ENCODE measurements around the gene ETF1. TPM values are rescaled to one million over a fixed set of nuclear protein-coding genes. Genes with fewer than 3 reads are reported as not detected.
"Not testable (repeated sequence)": the region's sequence is repeated elsewhere in the genome, so short reads cannot be mapped to it uniquely, and the experiment has no call there.

The ETF1 gene
- total and polyA plus RNA-seq, 7 experiments from 2014 or later = 19.0 to 137 (median 43.1) TPM

DNA sequence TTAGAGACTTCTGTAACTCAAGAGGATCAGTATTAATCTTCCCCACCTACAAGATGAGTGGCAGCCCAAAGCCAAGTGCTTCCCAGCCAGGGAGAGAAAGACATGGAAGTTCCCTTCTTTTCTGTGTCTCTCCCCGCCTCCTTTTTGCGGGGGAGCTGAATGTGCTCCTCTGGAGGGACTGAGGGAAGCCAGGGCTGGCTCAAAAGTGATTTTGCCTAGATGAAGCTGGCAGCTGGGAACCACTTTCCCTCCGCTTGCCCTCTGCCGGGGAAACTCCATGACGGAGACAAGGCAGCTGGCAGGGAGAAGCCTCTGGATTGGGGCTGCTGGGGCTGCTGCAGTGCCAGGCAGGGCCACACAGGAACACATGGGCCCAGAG lies 53.4 kb downstream of the ETF1 start:
- intact Hi-C loops (cut with micrococcal nuclease) = no loop called here
- CTCF ChIA-PET = interaction anchor here (1.7 kb wide), 1 partner anchor 10 kb away, joined by 3 read pairs; no protein-coding TSS in a partner anchor
- no peak overlapping the region for H3K27ac ChIP-seq (ENCODE audit: low read depth, low read length)
- H3K9me3 ChIP-seq (ENCODE audit: control insufficient read depth in 2 of 3, low read length in 3 of 3) = no peaks in the 10 kb centered on the region
- peaks cover 13 to 14% of the 10 kb centered on the region in 2 donors for H3K4me1 ChIP-seq (ENCODE audit: control insufficient read depth in 2 of 2, insufficient read depth in 2 of 2, low read length in 2 of 2)
- Mint-ChIP-seq H3K27ac (no peak overlapping the region), H3K27me3 (peaks cover 0 to 42% (median 5%) of the 10 kb centered on the region in 5 donors), H3K9me3 (no peaks in the 10 kb centered on the region), H3K4me1 (peaks cover 8 to 21% (median 13%) of the 10 kb centered on the region in 7 donors), H3K36me3 (no peaks in the 10 kb centered on the region), H3K4me3 (no peak overlapping the region)
- no peak overlapping the region for H3K4me3 ChIP-seq (ENCODE audit: low read length)
- ATAC-seq (no peak), DNase-seq (no peak)
- H3K36me3 ChIP-seq (ENCODE audit: control insufficient read depth in 2 of 3, insufficient read depth in 3 of 3, low read length in 3 of 3) = no peaks in the 10 kb centered on the region
- POLR2A ChIA-PET = interaction anchor here (2.4 kb wide), 1 partner anchor 24 kb away, joined by 15 read pairs; the partner anchor contains the start of gene EGR1
- H3K27me3 ChIP-seq (ENCODE audit: control insufficient read depth in 2 of 2, insufficient read depth in 2 of 2, low read length in 2 of 2) = peaks cover 0 to 6% of the 10 kb centered on the region in 2 donors

DNA sequence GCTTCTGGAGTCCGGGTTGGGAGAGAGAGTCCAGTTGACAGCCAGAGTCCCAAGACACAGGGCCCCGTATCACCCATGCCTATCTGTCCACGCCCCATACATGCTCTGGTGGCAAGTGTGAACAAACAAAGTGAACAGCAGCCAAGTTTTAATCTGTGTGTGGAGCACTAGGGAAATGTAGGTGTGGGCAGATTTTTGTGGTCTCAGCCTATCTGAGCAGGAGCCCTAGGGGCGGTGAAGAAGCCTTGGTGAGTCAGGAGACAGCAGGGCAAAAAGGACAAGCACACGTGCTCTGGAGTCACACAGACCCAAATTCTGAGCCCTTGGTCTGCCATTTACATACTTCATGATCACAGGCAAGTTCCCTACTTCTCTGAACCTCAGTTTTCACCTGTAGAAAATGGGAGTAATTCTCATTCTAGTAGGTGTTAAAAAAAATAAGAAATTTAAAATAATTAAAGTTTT lies 54.5 kb downstream of the ETF1 start:
- DNase-seq (no peak), ATAC-seq (no peak)
- no peak overlapping the region for H3K4me3 Mint-ChIP-seq
- no peak overlapping the region for H3K27ac Mint-ChIP-seq
- ChIA-PET POLR2A (no interaction called here), CTCF (interaction anchor here (1.7 kb wide), 1 partner anchor 12 kb away, joined by 3 read pairs; no protein-coding TSS in a partner anchor)
- peaks cover 0 to 44% (median 5%) of the 10 kb centered on the region in 5 donors for H3K27me3 Mint-ChIP-seq
- no peaks in the 10 kb centered on the region for H3K36me3 Mint-ChIP-seq
- intact Hi-C loops (cut with micrococcal nuclease) = no loop called here
- Histone ChIP-seq H3K27ac (ENCODE audit: low read depth, low read length) (no peak overlapping the region), H3K27me3 (ENCODE audit: control insufficient read depth in 2 of 2, insufficient read depth in 2 of 2, low read length in 2 of 2) (peaks cover 0 to 6% of the 10 kb centered on the region in 2 donors), H3K4me1 (ENCODE audit: control insufficient read depth in 2 of 2, insufficient read depth in 2 of 2, low read length in 2 of 2) (peaks cover 13 to 14% of the 10 kb centered on the region in 2 donors), H3K9me3 (ENCODE audit: control insufficient read depth in 2 of 3, low read length in 3 of 3) (no peaks in the 10 kb centered on the region), H3K4me3 (ENCODE audit: low read length) (no peak overlapping the region), H3K36me3 (ENCODE audit: control insufficient read depth in 2 of 3, insufficient read depth in 3 of 3, low read length in 3 of 3) (no peaks in the 10 kb centered on the region)
- peaks cover 8 to 20% (median 12%) of the 10 kb centered on the region in 7 donors for H3K4me1 Mint-ChIP-seq
- no peaks in the 10 kb centered on the region for H3K9me3 Mint-ChIP-seq

DNA sequence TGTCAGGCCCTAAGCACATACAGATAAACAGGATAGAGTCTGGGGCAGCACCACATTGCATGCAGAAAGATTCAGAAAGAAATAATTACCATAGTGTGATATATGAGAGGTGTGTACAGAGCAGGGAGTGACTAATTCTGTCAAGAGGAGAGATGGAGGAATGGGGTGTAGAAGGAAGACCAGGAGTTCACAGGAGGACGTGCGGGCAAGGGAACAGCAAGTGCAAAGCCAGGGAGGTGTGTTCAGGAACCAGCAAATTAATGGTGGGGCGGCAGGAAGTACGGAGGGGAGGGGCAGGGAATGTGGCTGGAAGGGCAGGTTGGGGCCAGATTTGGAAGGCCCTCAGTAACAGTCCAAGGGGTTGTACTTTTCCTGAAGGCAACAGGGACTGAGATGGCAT lies 60.4 kb downstream of the ETF1 start:
- ATAC-seq (no peak), DNase-seq (no peak)
- H3K4me1 Mint-ChIP-seq = peaks cover 0 to 2% (median 0%) of the 10 kb centered on the region in 7 donors
- ChIA-PET CTCF (no interaction called here), POLR2A (no interaction called here)
- H3K27me3 ChIP-seq (ENCODE audit: control insufficient read depth in 2 of 2, insufficient read depth in 2 of 2, low read length in 2 of 2) = no peaks in the 10 kb centered on the region
- no peaks in the 10 kb centered on the region for H3K9me3 ChIP-seq (ENCODE audit: control insufficient read depth in 2 of 3, low read length in 3 of 3)
- no peaks in the 10 kb centered on the region for H3K4me1 ChIP-seq (ENCODE audit: control insufficient read depth in 2 of 2, insufficient read depth in 2 of 2, low read length in 2 of 2)
- no peak overlapping the region for H3K4me3 Mint-ChIP-seq
- intact Hi-C loops (cut with micrococcal nuclease) = no loop called here
- no peak overlapping the region for H3K27ac ChIP-seq (ENCODE audit: low read depth, low read length)
- H3K27ac Mint-ChIP-seq = no peak overlapping the region
- H3K36me3 Mint-ChIP-seq = no peaks in the 10 kb centered on the region
- H3K27me3 Mint-ChIP-seq = peaks cover 0 to 13% (median 0%) of the 10 kb centered on the region in 5 donors
- H3K9me3 Mint-ChIP-seq = no peaks in the 10 kb centered on the region
- no peaks in the 10 kb centered on the region for H3K36me3 ChIP-seq (ENCODE audit: control insufficient read depth in 2 of 3, insufficient read depth in 3 of 3, low read length in 3 of 3)
- no peak overlapping the region for H3K4me3 ChIP-seq (ENCODE audit: low read length)

DNA sequence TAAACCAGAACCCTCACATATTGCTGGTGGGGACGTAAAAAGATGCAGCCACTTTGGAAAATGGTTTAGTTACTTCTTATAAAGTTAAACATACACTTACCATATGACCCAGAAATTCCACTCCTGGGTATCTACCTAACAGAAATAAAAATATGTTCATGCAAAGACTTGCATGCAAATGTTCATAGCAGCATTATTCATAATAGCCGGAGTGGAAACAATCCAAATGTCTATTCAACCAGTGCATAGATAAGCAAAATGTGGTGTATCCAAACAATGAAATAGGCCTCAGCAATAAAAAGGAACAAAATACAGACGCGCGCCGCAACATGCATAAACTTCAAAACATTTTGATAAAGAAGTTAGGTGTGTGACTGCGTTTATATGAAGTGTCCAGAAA lies 66.1 kb downstream of the ETF1 start:
- POLR2A ChIA-PET = no interaction called here
- ATAC-seq (no peak), DNase-seq (no peak)
- no peak overlapping the region for H3K27ac ChIP-seq (ENCODE audit: low read depth, low read length)
- no peaks in the 10 kb centered on the region for H3K36me3 ChIP-seq (ENCODE audit: control insufficient read depth in 2 of 3, insufficient read depth in 3 of 3, low read length in 3 of 3)
- H3K9me3 ChIP-seq (ENCODE audit: control insufficient read depth in 2 of 3, low read length in 3 of 3) = no peaks in the 10 kb centered on the region
- Mint-ChIP-seq H3K4me1 (no peaks in the 10 kb centered on the region), H3K36me3 (no peaks in the 10 kb centered on the region), H3K27ac (no peak overlapping the region), H3K27me3 (peaks cover 0 to 16% (median 6%) of the 10 kb centered on the region in 5 donors), H3K9me3 (peaks cover 0 to 1% (median 0%) of the 10 kb centered on the region in 11 donors), H3K4me3 (no peak overlapping the region)
- H3K4me3 ChIP-seq (ENCODE audit: low read length) = no peak overlapping the region
- CTCF ChIA-PET = no interaction called here
- intact Hi-C loops (cut with micrococcal nuclease) = no loop called here
- H3K27me3 ChIP-seq (ENCODE audit: control insufficient read depth in 2 of 2, insufficient read depth in 2 of 2, low read length in 2 of 2) = no peaks in the 10 kb centered on the region
- H3K4me1 ChIP-seq (ENCODE audit: control insufficient read depth in 2 of 2, insufficient read depth in 2 of 2, low read length in 2 of 2) = no peaks in the 10 kb centered on the region

DNA sequence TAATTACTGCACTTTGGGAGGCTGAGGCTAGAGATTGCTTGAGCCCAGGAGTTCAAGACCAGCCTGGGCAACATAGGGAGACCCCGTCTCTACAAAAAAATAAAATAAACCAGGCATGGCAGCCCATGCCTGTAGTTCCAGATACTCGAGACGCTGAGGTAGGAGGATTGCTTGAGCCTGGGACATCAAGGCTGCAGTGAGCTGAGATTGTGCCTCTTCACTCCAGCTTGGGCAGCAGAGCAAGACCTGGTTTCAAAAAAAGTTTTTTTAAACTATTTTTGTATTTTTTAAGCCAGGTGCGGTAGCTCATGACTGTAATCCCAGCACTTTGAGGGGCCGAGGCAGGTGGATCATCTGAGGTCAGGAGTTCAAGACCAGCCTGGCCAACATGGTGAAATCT lies 69.9 kb downstream of the ETF1 start:
- H3K4me3 ChIP-seq (ENCODE audit: low read length); H3K27ac ChIP-seq (ENCODE audit: low read depth, low read length); H3K9me3 ChIP-seq (ENCODE audit: control insufficient read depth in 2 of 3, low read length in 3 of 3); H3K36me3 ChIP-seq (ENCODE audit: control insufficient read depth in 2 of 3, insufficient read depth in 3 of 3, low read length in 3 of 3); ATAC-seq; H3K4me3 Mint-ChIP-seq; intact Hi-C loops (cut with micrococcal nuclease); H3K9me3 Mint-ChIP-seq; DNase-seq; POLR2A ChIA-PET; H3K27me3 ChIP-seq (ENCODE audit: control insufficient read depth in 2 of 2, insufficient read depth in 2 of 2, low read length in 2 of 2); H3K36me3 Mint-ChIP-seq; H3K4me1 Mint-ChIP-seq; H3K4me1 ChIP-seq (ENCODE audit: control insufficient read depth in 2 of 2, insufficient read depth in 2 of 2, low read length in 2 of 2): not testable (repeated sequence)
- Mint-ChIP-seq H3K27ac (peak overlapping the region in 1 of 9 donors; percentile 45), H3K27me3 (peaks cover 0 to 18% (median 4%) of the 10 kb centered on the region in 5 donors)
- CTCF ChIA-PET = interaction anchor here (0.7 to 1.3 kb wide), 2 partner anchors 8 to 32 kb away, joined by 3 read pairs; partner anchors contain the start of gene EGR1

DNA sequence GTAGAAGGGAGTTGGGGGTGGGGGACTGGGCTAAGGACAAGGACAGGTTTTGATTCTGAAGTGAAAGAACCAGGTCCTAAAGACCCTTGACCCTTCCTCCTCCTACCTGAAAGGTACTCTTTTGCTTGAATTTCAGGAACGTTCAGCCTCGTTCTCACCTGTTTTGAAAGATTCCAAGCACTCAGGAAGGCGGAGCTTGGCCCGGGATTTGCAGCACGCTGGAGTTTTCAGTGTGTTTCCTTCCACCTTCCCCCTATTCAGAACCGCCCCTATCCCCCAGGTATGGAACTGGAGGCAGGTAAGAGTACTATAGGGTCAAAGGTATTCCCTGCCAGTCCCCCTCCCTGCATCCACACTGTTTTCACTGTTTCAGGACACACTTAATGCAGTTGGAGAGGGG lies 70.7 kb downstream of the ETF1 start:
- intact Hi-C loops (cut with micrococcal nuclease) = no loop called here
- Histone ChIP-seq H3K36me3 (ENCODE audit: control insufficient read depth in 2 of 3, insufficient read depth in 3 of 3, low read length in 3 of 3) (peaks cover 0 to 2% (median 0%) of the 10 kb centered on the region in 3 experiments), H3K9me3 (ENCODE audit: control insufficient read depth in 2 of 3, low read length in 3 of 3) (no peaks in the 10 kb centered on the region), H3K27ac (ENCODE audit: low read depth, low read length) (no peak overlapping the region), H3K27me3 (ENCODE audit: control insufficient read depth in 2 of 2, insufficient read depth in 2 of 2, low read length in 2 of 2) (no peaks in the 10 kb centered on the region), H3K4me3 (ENCODE audit: low read length) (no peak overlapping the region), H3K4me1 (ENCODE audit: control insufficient read depth in 2 of 2, insufficient read depth in 2 of 2, low read length in 2 of 2) (peaks cover 0 to 8% of the 10 kb centered on the region in 2 donors)
- ATAC-seq (no peak), DNase-seq (no peak)
- ChIA-PET POLR2A (no interaction called here), CTCF (interaction anchor here (1.3 kb wide), 1 partner anchor 8 kb away, joined by 3 read pairs; the partner anchor contains the start of gene EGR1)
- Mint-ChIP-seq H3K27me3 (peaks cover 0 to 26% (median 4%) of the 10 kb centered on the region in 5 donors), H3K4me3 (no peak overlapping the region), H3K9me3 (peaks cover 0 to 1% (median 0%) of the 10 kb centered on the region in 11 donors), H3K27ac (no peak overlapping the region), H3K36me3 (peaks cover 0 to 13% (median 11%) of the 10 kb centered on the region in 5 donors), H3K4me1 (peaks cover 7 to 16% (median 15%) of the 10 kb centered on the region in 7 donors)

DNA sequence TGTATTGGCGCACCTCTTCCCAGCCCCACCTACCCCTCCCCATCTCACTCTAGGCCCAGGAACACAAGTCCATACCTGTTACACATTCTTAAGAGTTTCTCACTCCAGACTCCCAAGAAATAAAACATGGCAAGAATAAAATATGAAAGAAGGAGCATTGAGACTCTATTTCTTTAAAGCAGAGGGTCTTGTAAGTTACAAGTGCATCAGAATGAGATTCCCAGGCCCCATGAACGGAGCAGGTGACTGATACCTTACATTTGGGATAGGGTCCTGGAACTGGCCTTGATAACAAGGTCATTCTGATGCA lies 72.0 kb downstream of the ETF1 start:
- Histone ChIP-seq H3K4me3 (ENCODE audit: low read length) (no peak overlapping the region), H3K27me3 (ENCODE audit: control insufficient read depth in 2 of 2, insufficient read depth in 2 of 2, low read length in 2 of 2) (no peaks in the 10 kb centered on the region), H3K9me3 (ENCODE audit: control insufficient read depth in 2 of 3, low read length in 3 of 3) (no peaks in the 10 kb centered on the region), H3K27ac (ENCODE audit: low read depth, low read length) (no peak overlapping the region), H3K4me1 (ENCODE audit: control insufficient read depth in 2 of 2, insufficient read depth in 2 of 2, low read length in 2 of 2) (peaks cover 9 to 21% of the 10 kb centered on the region in 2 donors), H3K36me3 (ENCODE audit: control insufficient read depth in 2 of 3, insufficient read depth in 3 of 3, low read length in 3 of 3) (peaks cover 0 to 2% (median 0%) of the 10 kb centered on the region in 3 experiments)
- H3K27me3 Mint-ChIP-seq = peaks cover 0 to 29% (median under 1%) of the 10 kb centered on the region in 5 donors
- POLR2A ChIA-PET = interaction anchor here (1.7 kb wide), 1 partner anchor 134 kb away, joined by 4 read pairs; no protein-coding TSS in a partner anchor
- peak overlapping the region in 3 of 9 donors; percentile 63 to 79 (median 73) for H3K27ac Mint-ChIP-seq
- ATAC-seq = no peak
- no peak for DNase-seq
- peaks cover 0 to 1% (median 0%) of the 10 kb centered on the region in 11 donors for H3K9me3 Mint-ChIP-seq
- no peak overlapping the region for H3K4me3 Mint-ChIP-seq
- H3K4me1 Mint-ChIP-seq = peaks cover 17 to 26% (median 26%) of the 10 kb centered on the region in 7 donors
- CTCF ChIA-PET = no interaction called here
- intact Hi-C loops (cut with micrococcal nuclease) = no loop called here
- H3K36me3 Mint-ChIP-seq = peaks cover 0 to 19% (median 17%) of the 10 kb centered on the region in 5 donors

Data from naive thymus-derived CD4-positive, alpha-beta T cell (primary cell).